ENCODE results near the gene TBCE.

Gene TBCE

DNA sequence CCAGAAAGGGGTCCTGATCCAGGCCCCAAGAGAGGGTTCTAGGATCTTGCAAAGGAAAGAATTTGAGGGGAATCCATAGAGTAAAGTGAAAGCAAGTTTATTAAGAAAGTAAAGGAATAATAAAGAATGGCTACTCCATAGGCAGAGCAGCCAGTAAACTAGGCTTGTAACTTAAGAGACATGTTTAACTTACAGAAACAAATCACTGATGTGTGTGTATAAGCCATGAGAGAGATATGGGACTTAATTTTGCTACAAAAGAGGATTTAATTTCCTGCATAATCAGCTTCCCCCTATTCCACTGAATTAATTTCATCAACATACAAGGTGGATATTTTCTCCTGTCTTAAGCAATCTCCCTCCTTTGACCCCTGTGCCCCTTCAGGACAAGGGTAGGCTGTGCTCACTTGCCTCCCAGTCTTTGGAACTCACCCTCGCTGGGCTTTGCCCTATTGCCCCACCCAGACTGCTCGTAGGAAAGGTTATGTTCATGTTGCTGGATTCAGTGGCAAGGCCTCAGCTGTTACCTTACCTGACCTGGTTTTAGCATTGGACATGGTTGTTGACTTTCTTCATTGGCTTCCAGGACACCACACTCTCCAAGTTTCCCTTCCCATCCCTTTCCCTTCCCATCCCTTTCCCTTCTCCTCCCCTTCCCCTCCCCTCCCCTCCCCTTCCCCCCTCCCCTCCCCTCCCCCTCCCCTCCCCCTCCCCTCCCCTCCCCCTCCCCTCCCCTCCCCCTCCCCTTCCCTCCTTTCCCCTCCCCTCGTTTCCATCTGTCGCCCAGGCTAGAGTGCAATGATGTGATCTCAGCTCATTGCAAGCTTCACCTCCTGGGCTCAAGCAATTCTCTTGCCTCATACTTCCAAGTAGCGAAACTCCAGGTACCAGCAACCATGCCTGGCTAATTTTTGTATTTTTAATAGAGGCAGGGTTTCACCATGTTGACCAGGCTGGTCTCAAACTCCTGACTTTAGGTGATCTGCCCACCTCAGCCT, 44.6 kb downstream of the TBCE start:
- DNase-seq: no peak

DNA sequence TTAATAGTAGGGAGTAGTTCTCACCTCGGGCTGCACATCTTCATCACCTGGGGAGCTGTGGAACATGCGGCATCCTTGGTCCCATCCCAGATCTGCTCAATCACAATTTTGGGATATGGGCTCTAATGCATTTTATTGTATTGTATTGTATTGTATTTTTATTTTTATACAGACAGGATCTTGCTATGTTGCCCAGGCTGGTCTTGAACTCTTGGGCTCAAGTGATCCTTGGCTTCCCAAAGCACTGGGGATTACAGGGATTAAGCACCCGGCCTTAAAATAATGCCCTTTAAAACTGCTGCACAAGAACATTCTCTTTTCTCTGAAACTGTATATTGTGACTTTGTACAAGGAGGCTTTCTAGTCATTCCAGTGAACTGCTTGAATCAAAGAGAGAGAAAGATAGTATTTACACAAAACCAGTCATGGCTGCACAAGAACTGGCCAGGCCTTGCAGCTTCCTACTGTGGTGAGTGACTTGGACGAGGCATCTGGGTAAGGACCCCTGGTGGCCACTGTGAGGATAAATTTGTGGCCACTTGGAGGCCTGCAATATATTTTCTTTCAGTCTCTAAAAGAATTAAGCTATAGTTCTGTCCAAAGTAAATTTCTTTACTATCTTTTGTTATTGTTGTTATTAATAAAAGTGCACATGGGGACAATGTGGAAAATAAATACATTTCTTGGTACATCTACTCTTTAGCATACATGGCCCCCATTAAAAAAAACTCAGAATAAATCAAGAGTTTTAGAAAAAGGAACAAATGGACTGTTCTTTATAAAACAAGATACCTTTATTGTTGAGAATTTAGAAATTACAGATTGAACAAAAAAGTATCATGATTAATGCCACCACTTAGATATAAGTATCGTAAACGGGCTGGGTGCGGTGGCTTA, 48.0 kb downstream of the TBCE start:
- DNase-seq: peak; percentile 64 to 71

DNA sequence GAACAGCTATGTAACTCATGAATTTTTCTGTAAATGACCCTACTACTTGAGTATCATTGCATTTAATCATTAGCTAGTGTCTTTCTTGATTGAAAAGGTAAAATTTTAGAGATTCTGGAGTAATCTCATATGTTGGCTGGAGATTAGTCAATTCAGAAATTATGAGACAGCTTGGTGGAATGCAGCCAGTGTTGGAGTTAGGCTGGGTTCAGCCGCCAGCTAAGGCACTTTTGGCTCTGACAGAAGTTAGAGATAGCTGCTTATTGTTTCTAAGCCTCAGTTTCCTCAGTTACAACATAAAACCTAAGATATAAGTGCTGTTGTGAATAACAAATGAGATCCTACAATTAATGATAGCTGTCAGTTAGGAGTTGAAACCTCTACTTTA, 49.4 kb downstream of the TBCE start:
- DNase-seq: no peak

DNA sequence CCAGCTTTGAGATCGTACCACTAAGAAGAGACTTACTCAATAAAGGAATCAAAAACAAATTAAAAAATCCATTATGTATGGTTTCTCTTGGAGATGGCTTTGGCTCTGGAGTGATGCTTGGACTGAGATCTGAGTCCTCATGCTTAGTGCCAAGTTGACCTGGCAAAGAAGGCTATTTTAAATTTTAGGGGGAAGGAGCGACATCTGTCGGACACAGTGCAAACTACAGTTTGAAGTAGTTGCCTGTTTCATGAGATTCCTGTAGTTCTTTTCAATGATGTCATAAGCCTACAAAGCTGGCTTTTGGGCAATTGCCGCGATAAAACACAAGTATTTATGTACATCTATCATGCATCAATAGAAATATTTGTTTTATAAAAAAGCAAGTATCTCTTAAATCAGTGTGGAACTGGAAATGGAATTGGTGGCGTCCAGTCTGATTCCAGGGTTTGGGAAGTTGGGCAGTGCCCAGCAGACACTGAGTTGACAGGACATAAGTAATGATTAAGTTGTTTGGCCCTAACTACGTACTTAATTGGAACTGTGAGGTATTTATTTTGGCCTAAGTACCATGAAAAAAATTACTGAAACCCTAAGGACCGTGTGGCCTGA, 50.0 kb downstream of the TBCE start:
- DNase-seq: peak; percentile 68 to 76

DNA sequence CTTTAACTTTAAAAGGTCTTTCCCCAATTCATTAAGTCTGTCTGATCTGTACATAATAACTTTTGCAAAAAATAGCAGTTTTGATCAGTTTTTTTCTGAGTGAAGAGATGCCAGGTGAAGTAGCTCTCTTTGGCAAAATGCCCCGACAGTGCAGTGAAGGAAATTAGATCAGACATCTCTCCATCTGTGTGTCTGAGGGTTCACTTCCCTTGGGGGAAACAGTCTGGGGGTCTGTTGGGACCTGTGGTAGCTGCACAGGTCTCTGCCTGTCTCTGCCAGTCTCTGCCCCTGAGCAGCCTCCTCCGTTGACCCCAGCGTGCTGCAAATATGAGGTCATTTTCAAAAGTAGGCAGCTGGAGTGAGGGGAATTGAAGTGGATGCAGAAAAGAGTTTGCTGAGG, 54.5 kb downstream of the TBCE start:
- no peak for DNase-seq

DNA sequence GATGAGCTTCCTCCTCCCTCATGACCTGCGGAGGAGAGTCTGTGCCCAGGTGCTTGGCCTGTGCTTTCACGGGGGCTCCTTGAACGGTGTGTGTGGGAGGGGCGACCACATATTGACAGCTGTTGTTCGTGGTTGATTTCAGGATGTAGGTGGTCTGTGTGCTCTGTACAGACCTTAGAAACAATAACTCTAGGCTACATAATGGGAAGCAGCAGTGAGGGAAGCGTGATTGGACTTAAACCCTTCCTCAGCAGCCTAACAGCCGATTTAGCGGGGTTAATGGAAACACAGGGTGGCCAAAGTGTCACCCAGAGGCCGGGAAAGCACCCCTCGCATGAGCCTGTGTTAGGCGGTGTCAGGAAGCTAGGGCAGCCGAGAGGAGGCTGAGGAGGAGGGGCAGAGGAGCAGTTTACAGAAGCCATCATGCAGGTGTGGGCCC, 56.0 kb downstream of the TBCE start:
- DNase-seq: peak in 1 of 2 donors; percentile 24

DNA sequence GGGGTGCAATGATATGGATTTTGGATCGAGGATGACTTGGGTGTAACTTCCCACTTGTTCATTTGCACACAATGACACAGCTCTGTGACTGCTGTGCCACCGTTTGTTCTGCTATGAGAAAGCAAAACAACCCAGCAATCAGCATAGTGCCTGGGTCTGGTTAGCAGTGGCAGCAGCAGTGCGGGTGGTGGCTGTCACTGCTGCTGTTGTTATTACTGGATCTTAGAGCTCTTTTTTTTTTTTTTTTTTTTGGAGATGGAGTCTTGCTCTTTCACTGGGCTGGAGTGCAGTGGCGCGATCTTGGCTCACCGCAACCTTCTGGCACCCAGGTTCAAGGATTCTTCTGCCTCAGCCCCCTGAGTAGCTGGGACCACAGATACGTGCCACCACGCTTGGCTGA, 56.9 kb downstream of the TBCE start:
- DNase-seq: no peak

DNA sequence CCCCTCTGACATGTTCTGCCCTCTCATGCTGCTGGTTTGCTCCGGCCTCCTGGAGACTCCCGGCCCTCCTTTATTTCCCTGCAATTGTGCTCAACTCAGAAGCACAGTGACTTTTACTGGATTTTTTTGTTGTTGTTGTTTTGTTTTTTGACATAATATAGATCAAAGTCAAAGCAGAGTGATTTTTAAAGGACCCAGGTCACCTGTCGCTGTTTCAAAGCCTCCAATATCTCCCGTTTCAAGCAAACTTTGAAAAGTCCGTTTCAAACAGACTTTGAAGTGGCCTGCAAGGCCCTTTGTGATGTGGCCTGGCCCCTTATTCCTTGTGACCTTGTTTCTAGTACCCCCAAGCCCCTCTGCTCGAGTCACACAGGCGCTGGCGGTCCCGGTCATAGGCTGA, 58.1 kb downstream of the TBCE start:
- no peak for DNase-seq

DNA sequence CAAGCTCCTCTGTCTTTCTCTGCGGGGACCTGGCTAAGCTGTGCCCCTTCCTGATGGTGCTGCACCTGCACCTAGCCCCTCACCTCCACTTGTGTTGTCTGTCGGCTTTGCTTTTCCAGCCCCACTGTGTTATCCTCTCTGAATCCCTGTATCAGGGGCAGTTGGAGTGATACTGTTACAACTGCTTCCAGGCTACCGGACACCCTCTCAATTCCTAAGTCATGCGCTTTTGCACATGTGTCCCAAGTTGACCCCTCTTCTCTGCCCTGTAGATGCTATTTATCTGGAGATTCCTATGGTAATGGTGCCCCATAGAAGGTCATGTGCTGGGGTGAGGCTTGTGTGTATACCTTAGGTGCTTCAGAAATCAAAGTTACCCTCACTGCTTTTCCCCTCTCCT, 58.9 kb downstream of the TBCE start:
- DNase-seq: no peak

DNA sequence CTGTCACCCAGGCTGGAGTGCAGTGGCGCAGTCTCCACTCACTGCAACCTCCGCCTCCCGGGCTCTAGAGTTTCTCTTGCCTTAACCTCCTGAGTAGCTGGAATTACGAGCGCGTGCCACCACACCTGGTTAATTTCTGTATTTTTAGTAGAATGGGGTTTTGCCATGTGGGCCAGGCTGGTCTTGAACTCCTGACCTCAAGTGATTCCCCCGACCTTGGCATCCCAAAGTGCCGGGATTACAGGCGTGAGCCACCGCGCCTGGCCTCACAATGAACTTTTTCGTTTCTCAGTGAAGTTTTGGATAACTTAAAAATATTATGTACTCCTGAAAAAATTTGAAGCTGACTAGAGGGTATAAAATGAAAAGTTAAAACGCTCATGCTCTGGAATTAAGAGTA, 59.5 kb downstream of the TBCE start:
- DNase-seq: no peak

DNA sequence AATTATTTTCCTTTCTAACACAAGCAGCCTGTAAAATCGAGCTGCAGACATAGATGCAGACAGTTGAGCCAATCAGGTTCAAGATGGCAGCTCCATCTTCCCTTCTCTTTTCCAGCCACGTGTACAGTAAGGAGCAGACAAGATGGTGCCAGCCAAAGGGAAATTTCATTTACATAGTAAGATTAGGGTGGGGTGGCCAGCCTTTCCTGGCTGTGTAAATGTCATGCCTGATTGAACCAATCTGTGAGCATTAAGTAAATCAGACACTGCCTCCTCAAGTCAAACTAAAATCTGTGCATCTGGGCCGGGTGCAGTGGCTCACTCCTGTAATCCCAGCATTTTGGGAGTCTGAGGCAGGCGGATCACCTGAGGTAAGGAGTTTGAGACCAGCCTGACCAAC, 60.2 kb downstream of the TBCE start:
- no peak for DNase-seq

DNA sequence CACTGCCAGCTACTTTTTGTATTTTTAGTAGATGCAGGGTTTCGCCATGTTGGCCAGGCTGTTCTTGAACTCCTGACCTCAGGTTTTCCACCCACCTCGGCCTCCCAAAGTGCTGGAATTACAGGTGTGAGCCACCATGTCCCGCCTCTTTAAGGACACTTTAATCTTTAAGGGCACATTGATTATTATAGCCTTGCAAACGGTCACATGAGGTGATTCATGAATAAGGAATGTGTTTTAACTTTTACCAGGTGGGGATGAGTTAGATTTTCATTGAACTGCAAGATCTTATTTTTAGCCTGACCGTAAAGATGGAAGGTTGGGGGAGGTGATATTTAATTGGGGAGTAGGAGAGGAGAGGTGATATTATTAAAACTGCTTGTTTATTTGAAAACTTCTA, 61.9 kb downstream of the TBCE start:
- no peak for DNase-seq

DNA sequence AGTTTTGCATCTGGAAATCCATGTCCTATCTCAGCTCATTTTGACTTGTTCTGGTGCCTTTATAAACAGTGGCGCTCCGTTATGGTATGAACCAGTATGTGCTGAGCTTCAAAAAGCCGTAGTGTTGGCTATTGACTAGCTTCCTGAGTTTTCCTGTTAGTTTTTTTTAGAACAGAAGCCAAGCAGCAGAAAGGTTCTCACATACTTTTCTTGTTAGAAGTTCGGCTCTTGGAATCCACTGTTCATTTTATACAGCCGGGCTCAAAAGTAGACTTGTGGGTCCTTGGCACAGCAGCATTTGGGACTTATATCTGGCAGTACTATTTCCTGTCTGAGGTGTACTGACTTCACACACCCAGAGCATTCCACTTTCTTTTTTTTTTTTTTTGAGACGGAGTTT, 63.8 kb downstream of the TBCE start:
- no peak for DNase-seq

DNA sequence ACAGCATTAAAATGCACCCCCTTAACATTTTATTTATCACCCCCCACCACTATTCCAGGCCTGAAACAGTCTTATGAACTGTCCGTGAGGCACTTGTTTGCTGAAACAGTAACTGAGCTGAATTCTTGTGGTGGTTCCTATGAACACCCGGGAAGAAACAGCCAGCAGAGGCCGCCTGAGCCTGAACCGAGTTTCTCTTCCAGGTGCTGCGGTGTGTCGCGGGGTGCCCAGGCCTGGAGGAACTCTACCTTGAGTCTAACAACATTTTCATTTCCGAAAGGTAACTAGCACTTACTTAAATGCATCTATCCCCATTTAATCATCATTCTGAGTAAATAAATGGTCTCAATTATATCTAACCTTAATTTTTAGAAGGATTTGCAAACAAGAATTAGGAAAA, 66.8 kb downstream of the TBCE start:
- DNase-seq: no peak

DNA sequence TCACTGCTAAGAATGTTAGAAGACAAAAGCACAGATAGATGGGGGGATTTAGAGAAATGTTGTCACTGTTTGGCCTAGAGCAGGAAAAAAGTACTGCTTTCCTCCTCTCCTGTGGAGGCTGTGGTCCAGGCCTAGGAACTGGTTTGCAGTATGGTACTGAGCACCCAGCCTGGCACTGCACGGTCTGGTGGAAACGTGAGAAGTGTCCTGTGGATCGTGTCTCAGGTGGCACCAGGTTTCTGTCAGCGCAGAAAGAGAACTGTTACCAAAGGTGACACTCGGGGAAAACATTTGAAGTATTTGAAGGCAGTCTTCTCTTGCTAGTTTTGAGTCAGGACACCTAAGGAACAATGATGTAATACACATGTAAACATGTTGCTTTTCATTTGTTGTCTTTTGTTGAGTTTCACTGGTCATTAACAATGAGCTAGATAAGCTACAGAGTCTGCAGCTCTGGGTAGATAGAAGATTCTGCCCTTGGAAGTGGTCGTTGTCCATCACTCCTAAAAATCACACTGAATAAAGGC, 74.0 kb downstream of the TBCE start:
- no peak for DNase-seq

DNA sequence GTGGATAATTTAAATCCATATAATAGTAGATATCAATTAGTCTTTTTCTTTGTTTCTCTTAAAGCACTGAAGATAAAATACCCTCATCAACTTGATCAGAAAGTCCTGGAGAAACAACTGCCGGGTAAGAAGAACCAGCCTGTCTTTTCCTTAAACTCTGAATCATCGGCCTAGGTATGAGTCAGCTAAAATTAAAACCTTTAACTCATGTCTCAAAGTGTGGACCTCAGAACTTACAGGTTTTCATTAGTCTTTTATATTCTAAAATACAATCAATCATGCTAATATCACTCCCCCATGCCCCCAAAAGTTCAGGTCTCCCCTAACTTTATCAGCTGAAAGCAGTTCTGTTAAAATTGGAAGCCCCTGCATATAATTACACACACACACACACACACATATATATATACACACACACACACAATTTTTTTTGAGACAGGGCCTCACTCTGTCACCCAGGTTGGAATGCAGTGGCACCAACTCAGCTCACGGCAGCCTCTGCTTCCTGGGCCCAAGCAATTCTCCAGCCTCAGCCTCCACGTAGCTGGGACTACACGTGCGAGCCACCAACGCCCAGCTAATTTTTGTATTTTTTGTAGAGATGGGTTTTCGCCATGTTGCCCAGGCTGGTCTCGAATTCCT, 75.7 kb downstream of the TBCE start:
- no peak for DNase-seq

DNA sequence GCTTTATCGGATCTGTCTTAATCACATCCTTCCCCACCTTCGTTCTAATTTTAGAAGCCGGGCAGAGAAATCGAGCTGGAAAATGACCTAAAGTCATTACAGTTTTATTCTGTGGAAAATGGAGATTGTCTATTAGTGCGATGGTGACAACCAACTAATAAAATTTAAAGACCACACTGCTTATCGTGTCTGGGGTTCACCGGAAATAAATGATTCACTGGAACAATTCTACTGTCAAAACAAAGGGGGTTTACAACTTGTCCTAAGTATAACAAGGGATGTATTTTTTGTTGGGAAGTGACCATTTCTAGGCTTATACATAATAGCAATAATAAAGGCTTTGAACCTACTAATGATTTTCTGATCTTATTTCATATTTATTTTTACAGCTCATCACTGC, 81.4 kb downstream of the TBCE start:
- no peak for DNase-seq

DNA sequence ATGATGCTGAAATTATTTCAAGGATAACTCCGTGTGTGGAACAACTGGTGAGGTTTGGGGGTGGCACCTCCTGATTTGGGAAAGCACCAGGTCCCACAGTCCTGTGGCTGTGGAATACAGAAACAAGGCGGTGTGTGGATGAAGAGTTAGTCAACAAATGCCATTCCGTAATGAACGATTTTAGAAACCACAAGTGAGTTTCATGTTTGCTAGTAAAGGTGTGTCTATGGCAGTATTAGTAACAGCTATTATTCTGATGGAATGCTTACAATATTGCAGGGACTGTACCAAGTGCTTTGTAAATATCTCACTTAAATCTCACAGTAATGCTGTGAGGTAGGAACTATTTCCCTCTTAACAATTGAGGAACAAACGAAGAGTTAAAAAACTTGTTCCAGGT, 83.2 kb downstream of the TBCE start:
- DNase-seq: no peak

DNA sequence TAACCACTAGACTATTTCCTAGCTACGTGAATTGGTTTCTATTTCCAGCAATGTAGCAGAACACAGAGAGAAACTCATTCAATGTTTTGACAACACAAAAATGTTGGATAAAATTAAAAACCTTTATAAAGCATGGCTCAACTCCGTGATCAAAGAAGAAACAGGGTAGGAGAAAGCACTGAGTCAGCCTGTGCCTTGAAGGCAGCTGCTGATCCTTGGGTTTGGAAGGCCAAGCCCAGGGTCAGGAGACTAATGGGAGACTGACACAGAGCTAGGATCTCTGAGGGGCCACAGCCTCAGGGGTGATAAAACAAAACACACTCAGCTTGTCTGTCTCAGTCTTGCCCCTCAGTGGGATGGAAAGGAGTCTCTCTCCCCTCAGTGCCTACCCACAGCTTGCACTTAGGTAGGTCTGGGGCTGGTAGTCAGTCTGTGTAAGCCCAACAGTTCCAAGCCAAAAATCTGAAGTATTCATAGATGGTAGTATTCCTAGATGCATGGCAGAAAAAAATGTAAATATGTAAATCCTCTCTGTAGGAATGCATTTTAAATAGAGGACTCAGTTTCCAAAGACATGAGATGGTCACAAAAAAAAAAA, 83.8 kb downstream of the TBCE start:
- DNase-seq: no peak

DNA sequence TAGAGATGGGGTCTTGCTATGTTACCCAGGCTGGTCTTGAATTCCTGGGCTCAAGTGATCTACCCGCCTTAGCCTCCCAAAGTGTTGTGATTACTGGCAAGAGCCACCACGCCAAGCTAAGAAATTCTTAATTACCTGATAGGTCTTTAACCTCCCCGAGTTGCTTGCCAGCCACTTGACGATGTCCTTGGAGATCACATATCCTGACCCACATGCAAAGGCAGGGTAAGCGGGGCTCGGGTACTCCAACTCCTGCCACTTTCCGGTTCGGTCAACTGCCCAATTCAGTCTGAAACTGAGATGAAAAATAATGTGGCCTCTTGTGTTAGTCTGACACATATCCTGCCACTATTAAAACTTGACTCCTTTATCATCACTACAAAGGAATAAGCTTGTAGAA, 86.8 kb downstream of the TBCE start:
- DNase-seq: no peak

DNA sequence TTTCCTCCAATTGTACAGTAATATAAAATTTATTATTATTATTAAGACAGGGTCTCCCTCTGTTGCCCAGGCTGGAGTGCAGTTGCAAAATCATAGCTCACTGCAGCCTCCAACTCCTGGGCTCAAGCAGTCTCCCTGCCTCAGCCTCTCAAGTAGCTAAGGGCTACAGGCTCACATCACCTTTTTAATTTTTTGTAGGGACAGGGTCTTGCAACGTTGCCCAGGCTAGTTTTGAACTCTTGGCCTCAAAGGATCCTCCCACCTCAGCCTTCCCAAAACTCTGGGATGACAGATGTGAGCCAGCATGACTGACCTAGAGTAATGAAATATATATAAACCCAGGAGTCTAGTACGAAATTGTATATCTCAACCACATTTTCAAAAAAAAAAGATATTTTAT, 87.9 kb downstream of the TBCE start:
- no peak for DNase-seq

DNA sequence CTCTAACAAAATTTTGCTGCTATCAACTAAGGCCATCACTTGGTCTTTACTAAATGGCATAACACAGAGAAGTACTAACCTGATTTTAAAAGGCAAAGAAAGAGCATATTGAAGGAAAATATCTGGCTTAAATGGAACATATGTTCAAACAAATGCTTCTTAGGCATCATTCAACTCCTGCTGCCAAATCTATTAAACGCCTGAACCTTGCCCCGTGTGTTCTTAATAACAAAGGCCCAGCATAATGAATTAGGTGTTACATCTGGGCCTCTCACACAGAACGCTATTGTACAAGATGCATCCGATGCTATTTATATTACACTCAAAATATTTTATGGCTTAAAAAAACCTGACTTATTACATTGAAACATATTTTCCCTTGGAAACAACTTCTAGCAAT, 88.6 kb downstream of the TBCE start:
- DNase-seq: no peak
